ENCODE data around the gene ART5.

The ART5 gene

GRCh38 chr11:3641701-3642070 lies at the start of gene ART5:
TSS of gene ART5 (minus strand) at chr11:3641992. CDS start at chr11:3641862, 130 bp downstream.
- no peak for DNase-seq (ENCODE audit: low read depth)

- DNase-seq (ENCODE audit: low read depth) = no peak
Observed at GRCh38 chr11:3686751-3687150, 45.0 kb upstream of the ART5 start.

GRCh38 chr11:3685923-3686322 lies 44.1 kb upstream of the ART5 start:
- no peak for DNase-seq (ENCODE audit: low read depth)

GRCh38 chr11:3684819-3685172 lies 43.0 kb upstream of the ART5 start:
- no peak for DNase-seq (ENCODE audit: low read depth)

GRCh38 chr11:3684129-3684818 lies 42.5 kb upstream of the ART5 start:
- no peak for DNase-seq (ENCODE audit: low read depth)

GRCh38 chr11:3683039-3683438 lies 41.2 kb upstream of the ART5 start:
- no peak for DNase-seq (ENCODE audit: low read depth)

GRCh38 chr11:3679077-3679476 lies 37.3 kb upstream of the ART5 start:
- no peak for DNase-seq (ENCODE audit: low read depth)

- DNase-seq (ENCODE audit: low read depth) = no peak
Observed at GRCh38 chr11:3675971-3676370, 34.2 kb upstream of the ART5 start.

GRCh38 chr11:3674189-3674588 lies 32.4 kb upstream of the ART5 start:
- peak; percentile 84 for DNase-seq (ENCODE audit: low read depth)

- no peak for DNase-seq (ENCODE audit: low read depth)
Observed at GRCh38 chr11:3671334-3672254, 29.8 kb upstream of the ART5 start, which contains the start of gene CHRNA10. TSS of gene CHRNA10 (minus strand) at chr11:3671384. CDS start at chr11:3671312, 72 bp downstream.

GRCh38 chr11:3669742-3670183 lies 28.0 kb upstream of the ART5 start:
- DNase-seq (ENCODE audit: low read depth) = no peak

- no peak for DNase-seq (ENCODE audit: low read depth)
Observed at GRCh38 chr11:3669128-3669527, 27.3 kb upstream of the ART5 start.

GRCh38 chr11:3667149-3668035 lies 25.6 kb upstream of the ART5 start:
- DNase-seq (ENCODE audit: low read depth) = no peak

- no peak for DNase-seq (ENCODE audit: low read depth)
Observed at GRCh38 chr11:3666023-3666530, 24.3 kb upstream of the ART5 start.

GRCh38 chr11:3665336-3666022 lies 23.7 kb upstream of the ART5 start:
- no peak for DNase-seq (ENCODE audit: low read depth)

- DNase-seq (ENCODE audit: low read depth) = no peak
Observed at GRCh38 chr11:3664032-3664630, 22.3 kb upstream of the ART5 start.

GRCh38 chr11:3662856-3663255 lies 21.1 kb upstream of the ART5 start:
- no peak for DNase-seq (ENCODE audit: low read depth)

GRCh38 chr11:3660960-3661359 lies 19.2 kb upstream of the ART5 start:
- DNase-seq (ENCODE audit: low read depth) = no peak

- DNase-seq (ENCODE audit: low read depth) = no peak
Observed at GRCh38 chr11:3659595-3660515, 18.1 kb upstream of the ART5 start.

GRCh38 chr11:3658252-3658651 lies 16.5 kb upstream of the ART5 start:
- no peak for DNase-seq (ENCODE audit: low read depth)
